HepG2 (cell line): ENCODE results near the gene CLASP1. TPM values are rescaled to one million over a fixed set of nuclear protein-coding genes. Genes with fewer than 3 reads are reported as not detected.

Experiments used
- CHCHD3 ChIP-seq: sonication (generic); formaldehyde crosslinking; IDR thresholded peaks from 2 replicates; pipeline ENCODE4 v1.8.0; 2022; ENCODE audit warnings: mild to moderate bottlenecking, missing genetic modification reagents, moderate library complexity
- DMTF1 ChIP-seq: sonication (generic); formaldehyde crosslinking; IDR thresholded peaks from 2 replicates; pipeline ENCODE4 v1.4.0; 2020; ENCODE audit warnings: mild to moderate bottlenecking, missing genetic modification reagents
- ETS1 ChIP-seq: sonication (generic); formaldehyde crosslinking; IDR thresholded peaks from 2 replicates; pipeline ENCODE4 v1.4.0; 2020; ENCODE audit warnings: missing genetic modification reagents
- GABPA ChIP-seq, 2 experiments: IDR thresholded peaks; 2 replicates each; pipeline ENCODE4 v1.6.1; 2011 to 2016; ENCODE audit warnings: low read depth in 2 of 2, low read length in 1 of 2, missing biosample characterization in 1 of 2, missing genetic modification characterization in 1 of 2
- HNRNPLL ChIP-seq: fragments of 200-400 bp; formaldehyde crosslinking; IDR thresholded peaks from 2 replicates; pipeline ENCODE4 v1.6.1; 2017; ENCODE audit warnings: mild to moderate bottlenecking, low read depth, low read length; ENCODE audit not compliant: poor library complexity, severe bottlenecking
- MIXL1 ChIP-seq: IDR thresholded peaks from 2 replicates; pipeline ENCODE4 v1.6.1; 2016
- SAFB2 ChIP-seq: sonication (generic); formaldehyde crosslinking; IDR thresholded peaks from 2 replicates; pipeline ENCODE4 v1.5.1; 2020; ENCODE audit warnings: missing genetic modification reagents, low read depth, mild to moderate bottlenecking, borderline replicate concordance
- SNAI1 ChIP-seq: sonication (generic); formaldehyde crosslinking; IDR thresholded peaks from 2 replicates; pipeline ENCODE4 v1.5.0; 2020; ENCODE audit warnings: mild to moderate bottlenecking, missing genetic modification reagents, borderline replicate concordance
- TBX2 ChIP-seq: sonication (generic); formaldehyde crosslinking; IDR thresholded peaks from 2 replicates; pipeline ENCODE4 v1.5.0; 2020; ENCODE audit warnings: missing genetic modification reagents, mild to moderate bottlenecking, borderline replicate concordance
- TRIM22 ChIP-seq: fragments of 450-650 bp; IDR thresholded peaks from 2 replicates; pipeline ENCODE4 v1.6.1; 2017
- ZFP90 ChIP-seq: sonication (generic); formaldehyde crosslinking; IDR thresholded peaks from 2 replicates; pipeline ENCODE4 v1.8.0; 2022; ENCODE audit warnings: missing genetic modification reagents, mild to moderate bottlenecking, inconsistent platforms, borderline replicate concordance
- ZNF143 ChIP-seq: sonication (generic); formaldehyde crosslinking; IDR thresholded peaks from 2 replicates; pipeline ENCODE4 v1.4.0; 2020; ENCODE audit warnings: missing genetic modification reagents
- ZNF205 ChIP-seq: IDR thresholded peaks from 2 replicates; pipeline ENCODE4 v1.6.1; 2018; ENCODE audit warnings: missing biosample characterization, missing genetic modification reagents
- ZNF230 ChIP-seq: sonication (generic); formaldehyde crosslinking; IDR thresholded peaks from 2 replicates; pipeline ENCODE4 v1.4.0; 2020; ENCODE audit warnings: mild to moderate bottlenecking, missing genetic modification reagents
- ZNF282 ChIP-seq: fragments of 450-650 bp; IDR thresholded peaks from 2 replicates; pipeline ENCODE4 v1.6.1; 2018; ENCODE audit not compliant: partially characterized antibody
- ZNF333 ChIP-seq: sonication (generic); formaldehyde crosslinking; IDR thresholded peaks from 2 replicates; pipeline ENCODE4 v1.4.0; 2020; ENCODE audit warnings: mild to moderate bottlenecking, missing genetic modification reagents, borderline replicate concordance
- ZNF383 ChIP-seq: sonication (generic); formaldehyde crosslinking; IDR thresholded peaks from 2 replicates; pipeline ENCODE4 v1.4.0; 2020; ENCODE audit warnings: missing genetic modification reagents, mild to moderate bottlenecking, borderline replicate concordance
- ZNF530 ChIP-seq: sonication (generic); formaldehyde crosslinking; IDR thresholded peaks from 2 replicates; pipeline ENCODE4 v1.5.0; 2020; ENCODE audit warnings: low read depth, mild to moderate bottlenecking, missing genetic modification reagents
- ZNF747 ChIP-seq: sonication (generic); formaldehyde crosslinking; IDR thresholded peaks from 2 replicates; pipeline ENCODE4 v1.8.1; 2023; ENCODE audit warnings: missing genetic modification reagents, mild to moderate bottlenecking, borderline replicate concordance
- ZNF773 ChIP-seq: sonication (generic); formaldehyde crosslinking; IDR thresholded peaks from 2 replicates; pipeline ENCODE4 v1.4.0; 2020; ENCODE audit warnings: missing genetic modification reagents, borderline replicate concordance
- ZNF782 ChIP-seq: sonication (generic); formaldehyde crosslinking; IDR thresholded peaks from 2 replicates; pipeline ENCODE4 v1.4.0; 2020; ENCODE audit warnings: missing genetic modification reagents, mild to moderate bottlenecking, borderline replicate concordance
- ZSCAN25 ChIP-seq: sonication (generic); formaldehyde crosslinking; IDR thresholded peaks from 2 replicates; pipeline ENCODE4 v1.8.0; 2022; ENCODE audit warnings: mild to moderate bottlenecking, missing genetic modification reagents
- polyA plus RNA-seq, 8 experiments: library from polyadenylated mRNA; depleted of rRNA in 3 of 8; stranded (reverse) in 7 of 8; unstranded in 1 of 8; fragments of >200 nt; fragmentation: Illumina TruSeq in 4 of 8; extraction: Trizol in 4 of 8; gene quantifications; 2 replicates each; pipeline versions ENCODE4 v1.2.1 to v1.2.3, GENCODE V29; 2011 to 2016; ENCODE audit warnings: low read depth in 4 of 8, missing spikeins in 1 of 8, mixed read lengths in 1 of 8; ENCODE audit not compliant: insufficient read depth in 1 of 8
- total RNA-seq, 5 experiments: library from RNA; depleted of rRNA; stranded (reverse); fragments of >200 nt; fragmentation: Illumina TruSeq; extraction: Trizol; gene quantifications; 2 replicates each; pipeline ENCODE4 v1.2.3, GENCODE V29; 2016; ENCODE audit warnings: low read depth in 1 of 5
- TF ChIP-seq, protein P1 (sequence below): sonication (generic); formaldehyde crosslinking; IDR thresholded peaks from 2 replicates; pipeline ENCODE4 v1.8.0; 2022; ENCODE audit warnings: mild to moderate bottlenecking, missing genetic modification reagents, moderate library complexity

Gene CLASP1
- total and polyA plus RNA-seq, 2 of the 13 experiments (the other 11 are each of a cell fraction or from before 2014, with no cell fraction given), result 11.7 to 47.9 TPM

DNA sequence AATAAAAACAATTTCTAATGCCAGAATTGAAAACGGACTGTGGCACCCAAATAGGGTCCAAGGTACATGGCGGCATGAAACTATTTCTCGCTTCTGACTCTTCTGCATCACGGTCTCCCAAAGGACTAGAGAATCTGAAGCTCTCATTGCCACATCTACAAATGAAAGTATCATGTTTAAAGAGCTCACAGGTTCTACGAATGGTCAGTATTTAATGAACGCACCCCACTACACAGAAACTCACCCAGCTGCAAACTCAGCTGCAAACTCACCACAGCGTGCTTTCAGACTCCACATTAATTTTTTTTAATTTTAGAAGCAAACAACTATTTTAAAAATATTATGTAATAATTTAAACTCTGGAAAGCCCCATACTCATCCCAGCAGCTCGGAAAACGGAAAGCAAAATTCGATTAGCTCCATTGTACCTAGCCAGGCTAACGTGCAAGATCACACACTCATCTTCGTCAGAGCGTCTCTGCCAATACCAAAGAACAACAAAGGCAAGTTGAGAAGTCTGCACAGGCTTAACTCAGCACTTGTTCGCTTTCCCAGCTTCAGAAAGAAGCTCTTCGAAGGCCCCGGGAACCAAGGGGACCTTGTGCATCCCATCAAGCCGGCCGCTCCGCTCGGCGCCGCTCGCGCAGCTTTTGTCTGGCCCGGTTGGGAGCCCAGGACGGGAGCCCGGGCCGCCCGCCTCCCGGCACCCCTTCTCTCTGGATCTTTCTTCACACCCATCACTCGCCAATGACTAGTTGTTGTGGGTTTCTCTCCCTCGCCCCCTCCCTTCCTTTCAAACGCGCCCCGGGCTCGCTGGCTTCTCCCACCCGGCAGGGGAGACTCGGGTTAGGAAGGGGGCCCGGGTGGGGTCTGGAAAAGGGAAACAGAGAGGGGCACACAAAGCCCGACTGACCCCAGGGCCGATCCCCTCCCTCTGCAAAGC, 785 bp downstream of the CLASP1 start (continued):
- no peak for TF ChIP-seq ZFP90 (CRISPR knock-in tag)
- TF ChIP-seq CHCHD3 (CRISPR knock-in tag), result no peak
- 0 out of 2 replicates have a peak, but pooled peaks have one; percentile 41 for TF ChIP-seq ZNF205
- TF ChIP-seq ZNF747 (CRISPR knock-in tag), result no peak
- TF ChIP-seq ZNF282, result no peak
- no peak; the same call in 1 of the 2 replicates for TF ChIP-seq ZNF143 (CRISPR knock-in tag)
- TF ChIP-seq ZSCAN25 (CRISPR knock-in tag), result peak; percentile 92
- TF ChIP-seq ZNF782, result peak; percentile 19; the same call in 1 of the 2 replicates
- TF ChIP-seq ZNF383, result no peak
- TF ChIP-seq ZNF333 (CRISPR knock-in tag), result peak; percentile 40; the same call in 1 of the 2 replicates
- no peak for TF ChIP-seq TRIM22
- TF ChIP-seq ZNF230 (CRISPR knock-in tag), result no peak
- TF ChIP-seq HNRNPLL, result peak; percentile 17
- TF ChIP-seq ZNF530 (CRISPR knock-in tag), result 0 out of 2 replicates have a peak, but pooled peaks have one; percentile 28
- no peak for TF ChIP-seq GABPA (IDR thresholded peaks at IDR 0.05; ENCODE audit: low read depth, low read length)
- TF ChIP-seq GABPA (CRISPR knock-in tag; IDR thresholded peaks at IDR 0.05; ENCODE audit: low read depth), result no peak
- TF ChIP-seq ZNF773 (CRISPR knock-in tag), result no peak
- TF ChIP-seq, protein P1, sequence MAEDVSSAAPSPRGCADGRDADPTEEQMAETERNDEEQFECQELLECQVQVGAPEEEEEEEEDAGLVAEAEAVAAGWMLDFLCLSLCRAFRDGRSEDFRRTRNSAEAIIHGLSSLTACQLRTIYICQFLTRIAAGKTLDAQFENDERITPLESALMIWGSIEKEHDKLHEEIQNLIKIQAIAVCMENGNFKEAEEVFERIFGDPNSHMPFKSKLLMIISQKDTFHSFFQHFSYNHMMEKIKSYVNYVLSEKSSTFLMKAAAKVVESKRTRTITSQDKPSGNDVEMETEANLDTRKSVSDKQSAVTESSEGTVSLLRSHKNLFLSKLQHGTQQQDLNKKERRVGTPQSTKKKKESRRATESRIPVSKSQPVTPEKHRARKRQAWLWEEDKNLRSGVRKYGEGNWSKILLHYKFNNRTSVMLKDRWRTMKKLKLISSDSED, result no peak
- TF ChIP-seq DMTF1 (CRISPR knock-in tag), result no peak
- no peak for TF ChIP-seq SAFB2
- TF ChIP-seq MIXL1 (CRISPR knock-in tag), result no peak
- no peak for TF ChIP-seq SNAI1 (CRISPR knock-in tag)
- no peak for TF ChIP-seq ETS1 (CRISPR knock-in tag)
- TF ChIP-seq TBX2 (CRISPR knock-in tag), result no peak; the same call in 1 of the 2 replicates
